AG09319 (cell line): Measurements from ENCODE around the gene USP13.

Source experiments
- DNase-seq: peaks from one replicate; pipeline ENCODE4 v3.0.0-alpha.2; 2010; ENCODE audit warnings: low read depth; ENCODE audit errors: extremely low read depth
- TF ChIP-seq, protein P1 (sequence below): IDR thresholded peaks from 2 replicates; pipeline ENCODE4 v1.5.1; 2011; ENCODE audit warnings: low read depth, mild to moderate bottlenecking, inconsistent platforms, low read length, moderate library complexity

Gene USP13

DNA sequence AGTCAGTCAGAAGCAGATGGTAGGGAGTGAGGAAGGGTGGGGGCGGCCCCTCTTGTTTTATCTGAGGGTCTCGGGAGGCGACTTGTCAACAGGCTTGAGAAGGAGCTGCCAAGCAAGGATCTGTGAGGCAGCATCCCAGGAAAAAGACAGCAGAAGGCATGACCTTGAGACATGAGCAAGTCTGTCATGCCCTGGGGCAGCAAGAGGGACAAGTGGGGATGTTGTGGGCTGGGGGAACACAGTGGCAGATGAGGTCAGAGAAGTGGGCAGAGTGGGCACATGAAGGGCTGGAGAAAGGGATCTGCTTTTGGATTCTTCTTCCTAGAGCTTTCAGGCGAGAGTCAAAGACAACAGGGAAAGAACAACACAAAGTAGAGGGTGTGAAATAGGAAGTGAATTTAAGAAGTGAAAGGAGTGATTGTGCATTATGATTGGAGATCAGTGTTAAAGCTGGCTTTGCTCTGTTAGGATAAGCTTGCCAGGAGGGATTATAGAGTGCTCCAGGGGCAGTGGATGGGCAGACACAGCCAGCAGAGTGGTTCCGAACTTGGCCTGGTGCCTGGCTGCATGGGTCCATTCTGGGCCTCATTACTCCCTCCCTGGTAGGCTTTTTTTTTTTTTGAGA lies 73.3 kb downstream of the USP13 start:
- DNase-seq, result no peak
- TF ChIP-seq, protein P1, sequence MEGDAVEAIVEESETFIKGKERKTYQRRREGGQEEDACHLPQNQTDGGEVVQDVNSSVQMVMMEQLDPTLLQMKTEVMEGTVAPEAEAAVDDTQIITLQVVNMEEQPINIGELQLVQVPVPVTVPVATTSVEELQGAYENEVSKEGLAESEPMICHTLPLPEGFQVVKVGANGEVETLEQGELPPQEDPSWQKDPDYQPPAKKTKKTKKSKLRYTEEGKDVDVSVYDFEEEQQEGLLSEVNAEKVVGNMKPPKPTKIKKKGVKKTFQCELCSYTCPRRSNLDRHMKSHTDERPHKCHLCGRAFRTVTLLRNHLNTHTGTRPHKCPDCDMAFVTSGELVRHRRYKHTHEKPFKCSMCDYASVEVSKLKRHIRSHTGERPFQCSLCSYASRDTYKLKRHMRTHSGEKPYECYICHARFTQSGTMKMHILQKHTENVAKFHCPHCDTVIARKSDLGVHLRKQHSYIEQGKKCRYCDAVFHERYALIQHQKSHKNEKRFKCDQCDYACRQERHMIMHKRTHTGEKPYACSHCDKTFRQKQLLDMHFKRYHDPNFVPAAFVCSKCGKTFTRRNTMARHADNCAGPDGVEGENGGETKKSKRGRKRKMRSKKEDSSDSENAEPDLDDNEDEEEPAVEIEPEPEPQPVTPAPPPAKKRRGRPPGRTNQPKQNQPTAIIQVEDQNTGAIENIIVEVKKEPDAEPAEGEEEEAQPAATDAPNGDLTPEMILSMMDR, result no peak

DNA sequence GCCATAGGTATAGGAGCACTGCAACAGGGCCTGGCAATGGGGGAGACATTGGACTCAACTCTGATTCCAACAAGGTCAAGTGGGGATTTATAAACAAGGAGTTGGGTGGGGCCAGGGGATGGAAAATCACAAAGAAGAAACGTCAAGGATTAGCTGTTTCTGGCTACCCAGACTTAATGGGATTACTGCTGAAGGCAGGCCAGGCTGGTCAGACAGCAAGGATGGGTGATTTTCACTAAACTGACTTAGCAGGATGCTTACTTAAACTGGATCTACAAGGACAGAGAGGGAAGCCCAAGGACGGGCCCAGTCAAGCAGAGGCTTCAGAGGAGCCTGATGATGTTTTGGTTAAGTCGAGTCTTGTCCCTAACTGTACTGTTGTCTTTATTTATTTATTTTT lies 76.2 kb downstream of the USP13 start:
- DNase-seq, result no peak
- TF ChIP-seq, protein P1, result no peak

DNA sequence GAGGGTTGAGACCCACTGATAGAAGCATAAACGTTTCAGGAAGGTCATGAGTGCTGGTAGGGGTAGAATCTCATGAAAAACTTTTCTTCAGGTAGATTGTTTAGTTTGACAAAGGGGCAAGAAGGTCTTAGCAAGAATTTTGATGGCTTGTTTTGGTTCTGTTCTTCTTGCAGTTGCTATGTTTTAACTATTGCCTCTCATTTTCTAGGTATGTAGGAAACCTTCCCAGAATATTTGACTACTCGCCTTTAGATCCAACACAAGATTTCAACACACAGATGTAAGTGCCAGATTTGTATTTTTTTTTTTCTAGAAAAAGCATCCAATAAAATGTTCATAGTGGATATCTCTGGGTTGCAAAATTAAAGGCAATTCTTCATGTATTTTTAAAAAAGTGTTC lies 77.1 kb downstream of the USP13 start:
- no peak for DNase-seq
- TF ChIP-seq, protein P1, result no peak

DNA sequence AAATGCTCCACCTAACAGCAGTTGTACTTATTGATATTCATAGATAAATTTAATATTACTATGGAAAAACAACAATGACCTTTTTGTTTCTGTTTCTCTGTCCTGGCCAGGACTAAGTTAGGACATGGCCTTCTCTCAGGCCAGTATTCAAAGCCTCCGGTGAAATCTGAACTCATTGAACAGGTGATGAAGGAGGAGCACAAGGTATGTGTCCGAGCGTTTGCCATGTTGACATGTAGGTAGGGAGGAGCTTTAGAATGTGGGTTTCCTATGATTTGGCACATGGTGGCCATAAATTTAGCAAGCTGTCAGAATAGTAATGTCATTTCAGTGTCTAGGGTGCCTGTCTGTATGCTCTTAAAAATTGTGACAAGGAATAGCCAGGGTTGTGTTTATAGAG lies 77.7 kb downstream of the USP13 start:
- TF ChIP-seq, protein P1, result no peak
- no peak for DNase-seq

DNA sequence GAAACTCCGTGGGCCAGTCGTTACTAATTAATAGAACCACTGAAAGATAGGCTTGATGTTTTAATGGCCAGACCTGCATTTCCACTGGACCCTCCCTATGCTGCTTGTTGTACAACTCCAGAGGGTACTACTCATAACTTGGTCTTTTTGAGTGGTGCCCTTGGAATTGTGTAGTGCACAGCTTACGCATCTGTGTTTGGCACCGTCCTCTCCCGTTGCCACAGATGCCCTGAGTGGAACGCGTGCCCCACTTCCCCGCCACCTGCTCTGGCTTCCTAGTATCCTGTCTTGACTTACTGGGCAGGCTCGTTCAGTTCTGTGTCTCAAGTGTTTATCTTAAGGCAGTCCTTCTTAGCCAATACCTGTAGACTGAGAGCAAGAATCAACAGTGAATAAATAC lies 78.7 kb downstream of the USP13 start:
- TF ChIP-seq, protein P1, result no peak
- DNase-seq, result no peak

DNA sequence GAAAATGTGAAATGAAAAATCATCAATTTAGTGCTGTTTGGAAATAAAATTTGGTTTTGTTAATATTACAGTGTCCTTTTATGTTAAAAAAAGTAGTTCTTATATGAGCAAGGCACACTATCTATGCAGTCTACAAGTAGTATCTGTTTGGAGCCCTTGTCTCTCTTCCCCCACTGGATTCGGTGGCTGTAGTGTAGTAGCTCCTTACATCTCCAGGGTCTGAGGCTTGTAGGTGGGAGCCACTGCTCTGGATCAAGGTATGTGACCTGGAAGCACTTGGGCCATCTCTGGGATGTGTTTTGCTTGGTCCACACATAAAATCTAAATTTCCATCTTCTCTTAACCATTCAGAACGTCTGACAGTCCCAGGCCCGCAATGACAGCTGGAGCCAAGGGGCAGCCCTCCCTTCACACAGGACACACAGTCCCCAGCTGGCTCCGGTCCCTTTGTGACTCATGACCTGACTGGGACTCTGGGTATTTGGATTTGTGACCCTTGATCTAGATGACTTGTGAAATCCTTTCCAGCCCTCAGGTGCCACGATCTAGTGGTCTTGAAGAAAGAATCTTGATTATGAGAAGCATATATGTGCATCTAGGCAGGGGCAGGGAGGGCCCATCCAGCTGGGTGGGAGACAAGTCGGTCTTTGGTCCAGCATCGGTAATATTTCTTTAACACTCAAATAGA lies 80.0 kb downstream of the USP13 start:
- no peak for DNase-seq
- TF ChIP-seq, protein P1, result no peak

DNA sequence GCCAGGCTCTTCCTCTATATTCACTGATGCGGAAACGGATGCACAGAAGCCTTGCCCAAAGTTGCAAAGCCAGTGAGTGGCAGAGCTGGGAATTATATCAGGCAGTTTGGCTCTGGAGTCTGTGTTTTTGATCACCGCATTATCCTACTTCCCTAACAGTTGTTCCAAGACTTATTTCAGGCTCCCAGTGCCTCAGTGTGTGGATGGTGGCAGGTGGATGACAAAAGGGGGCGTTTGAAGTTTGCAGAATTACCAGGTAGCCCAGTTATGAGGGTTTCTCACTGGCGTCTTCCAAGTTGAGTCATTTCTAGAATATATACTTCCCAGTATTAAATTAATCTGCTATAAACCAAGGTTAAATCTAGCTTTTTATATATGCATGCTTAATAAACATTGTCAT lies 81.0 kb downstream of the USP13 start:
- no peak for DNase-seq
- TF ChIP-seq, protein P1, result no peak
